ENCODE measurements around the gene SMARCA4.

- TF ChIP-seq, protein P1, sequence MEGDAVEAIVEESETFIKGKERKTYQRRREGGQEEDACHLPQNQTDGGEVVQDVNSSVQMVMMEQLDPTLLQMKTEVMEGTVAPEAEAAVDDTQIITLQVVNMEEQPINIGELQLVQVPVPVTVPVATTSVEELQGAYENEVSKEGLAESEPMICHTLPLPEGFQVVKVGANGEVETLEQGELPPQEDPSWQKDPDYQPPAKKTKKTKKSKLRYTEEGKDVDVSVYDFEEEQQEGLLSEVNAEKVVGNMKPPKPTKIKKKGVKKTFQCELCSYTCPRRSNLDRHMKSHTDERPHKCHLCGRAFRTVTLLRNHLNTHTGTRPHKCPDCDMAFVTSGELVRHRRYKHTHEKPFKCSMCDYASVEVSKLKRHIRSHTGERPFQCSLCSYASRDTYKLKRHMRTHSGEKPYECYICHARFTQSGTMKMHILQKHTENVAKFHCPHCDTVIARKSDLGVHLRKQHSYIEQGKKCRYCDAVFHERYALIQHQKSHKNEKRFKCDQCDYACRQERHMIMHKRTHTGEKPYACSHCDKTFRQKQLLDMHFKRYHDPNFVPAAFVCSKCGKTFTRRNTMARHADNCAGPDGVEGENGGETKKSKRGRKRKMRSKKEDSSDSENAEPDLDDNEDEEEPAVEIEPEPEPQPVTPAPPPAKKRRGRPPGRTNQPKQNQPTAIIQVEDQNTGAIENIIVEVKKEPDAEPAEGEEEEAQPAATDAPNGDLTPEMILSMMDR (IDR thresholded peaks at IDR 0.05; ENCODE audit: low read length): no peak
- no peak for TF ChIP-seq EZH2 (IDR thresholded peaks at IDR 0.05; ENCODE audit: borderline replicate concordance, low read length)
These were observed 145.6 kb downstream of the SMARCA4 start for GRCh38 chr19:11106477-11106876.

Measured in OCI-LY1 (cell line).